Loucy (cell line): ENCODE measurements around the gene PTCD1.

Source experiments
- H2AFZ ChIP-seq: fragments of 200-600 bp; sonication (generic); 2 replicates; pipeline ENCODE4 v1.6.0; 2016; ENCODE audit warnings: antibody characterized with exemption, mild to moderate bottlenecking, low read length, moderate library complexity
- H3F3A ChIP-seq: fragments of 200-600 bp; 2 replicates; pipeline ENCODE4 v1.6.0; 2016; ENCODE audit warnings: antibody characterized with exemption, low read depth, mild to moderate bottlenecking
- H3K27me3 ChIP-seq: fragments of 200-600 bp; sonication (generic); 2 replicates; pipeline ENCODE4 v1.6.1; 2014; ENCODE audit warnings: low read length, mild to moderate bottlenecking; ENCODE audit not compliant: insufficient read depth, poor library complexity, severe bottlenecking
- H3K36me3 ChIP-seq: fragments of 200-600 bp; sonication (generic); 2 replicates; pipeline ENCODE4 v1.6.1; 2016; ENCODE audit warnings: low read length; ENCODE audit not compliant: insufficient read depth
- H3K4me1 ChIP-seq: fragments of 200-600 bp; sonication (generic); 2 replicates; pipeline ENCODE4 v1.5.1; 2014; ENCODE audit warnings: low read length, mild to moderate bottlenecking; ENCODE audit not compliant: insufficient read depth, poor library complexity, severe bottlenecking
- H3K4me2 ChIP-seq: fragments of 200-600 bp; sonication (generic); 2 replicates; pipeline ENCODE4 v1.6.0; 2014; ENCODE audit warnings: antibody characterized with exemption, low read length, low read depth, mild to moderate bottlenecking; ENCODE audit not compliant: poor library complexity, severe bottlenecking
- H3K4me3 ChIP-seq: fragments of 200-600 bp; sonication (generic); 2 replicates; pipeline ENCODE4 v1.5.1; 2014; ENCODE audit warnings: low read length, mild to moderate bottlenecking, mixed read lengths; ENCODE audit not compliant: poor library complexity, severe bottlenecking
- H3K79me2 ChIP-seq: fragments of 200-600 bp; sonication (generic); 2 replicates; pipeline ENCODE4 v1.6.1; 2014; ENCODE audit warnings: low read length; ENCODE audit not compliant: insufficient read depth
- H3K9ac ChIP-seq: fragments of 200-600 bp; sonication (generic); 2 replicates; pipeline ENCODE4 v1.6.0; 2014; ENCODE audit warnings: mild to moderate bottlenecking, low read depth, low read length, moderate library complexity; ENCODE audit not compliant: poor library complexity, severe bottlenecking
- H3K9me2 ChIP-seq: fragments of 200-600 bp; sonication (generic); replicated peaks from 2 replicates; pipeline ENCODE4 v1.6.1; 2016; ENCODE audit warnings: low read depth, low read length, mixed read lengths
- H3K9me3 ChIP-seq: fragments of 200-600 bp; sonication (generic); 2 replicates; pipeline ENCODE4 v1.6.1; 2014; ENCODE audit warnings: mild to moderate bottlenecking, antibody characterized with exemption, low read length, low read depth; ENCODE audit not compliant: insufficient read depth
- H4K20me1 ChIP-seq: fragments of 200-600 bp; sonication (generic); 2 replicates; pipeline ENCODE4 v1.6.0; 2014; ENCODE audit warnings: antibody characterized with exemption, low read length, mild to moderate bottlenecking; ENCODE audit not compliant: insufficient read depth, poor library complexity, severe bottlenecking
- CTCF ChIP-seq: fragments of 200-600 bp; sonication (generic); conservative IDR thresholded peaks from 2 replicates; pipeline ENCODE4 v1.5.1; 2014; ENCODE audit warnings: mild to moderate bottlenecking, antibody characterized with exemption, low read length
- EZH2phosphoT487 ChIP-seq: fragments of 200-600 bp; IDR thresholded peaks from 2 replicates; pipeline ENCODE4 v1.6.1; 2018; ENCODE audit warnings: antibody characterized with exemption, mild to moderate bottlenecking, moderate library complexity, borderline replicate concordance

Gene PTCD1

GRCh38 chr7:99455874-99456273, 17.3 kb upstream of the PTCD1 start:
- Histone ChIP-seq H4K20me1 (peaks cover 36% of the 10 kb centered on the region), H3K27me3 (no peaks in the 10 kb centered on the region), H3K9me3 (no peaks in the 10 kb centered on the region), H3K4me3 (no peak overlapping the region), H3F3A (no peaks in the 10 kb centered on the region), H3K36me3 (peaks cover 75% of the 10 kb centered on the region), H3K79me2 (peaks cover 36% of the 10 kb centered on the region), H3K9ac (no peak overlapping the region), H3K9me2 (no peaks in the 10 kb centered on the region), H2AFZ (no peak overlapping the region), H3K4me1 (peaks cover under 1% of the 10 kb centered on the region), H3K4me2 (no peak overlapping the region)
- no peak for TF ChIP-seq CTCF
- TF ChIP-seq EZH2phosphoT487 = no peak

GRCh38 chr7:99453105-99453504, 14.5 kb upstream of the PTCD1 start:
- no peaks in the 10 kb centered on the region for H3K9me3 ChIP-seq
- TF ChIP-seq EZH2phosphoT487 = no peak
- TF ChIP-seq CTCF = no peak
- peaks cover 12% of the 10 kb centered on the region for H4K20me1 ChIP-seq
- H3F3A ChIP-seq = no peaks in the 10 kb centered on the region
- peaks cover 9% of the 10 kb centered on the region; the same call in 1 of the 2 replicates for H3K79me2 ChIP-seq
- no peaks in the 10 kb centered on the region for H3K4me1 ChIP-seq
- H3K36me3 ChIP-seq = peaks cover 89% of the 10 kb centered on the region; the same call in 1 of the 2 replicates
- H3K4me2 ChIP-seq = no peak overlapping the region
- no peaks in the 10 kb centered on the region for H3K27me3 ChIP-seq
- no peak overlapping the region for H3K4me3 ChIP-seq
- H2AFZ ChIP-seq = no peak overlapping the region
- H3K9ac ChIP-seq = no peak overlapping the region
- H3K9me2 ChIP-seq = no peaks in the 10 kb centered on the region

- Histone ChIP-seq H3K9me2 (no peaks in the 10 kb centered on the region), H3K27me3 (no peaks in the 10 kb centered on the region), H3K9me3 (no peaks in the 10 kb centered on the region), H4K20me1 (peaks cover 6% of the 10 kb centered on the region), H3K9ac (no peak overlapping the region), H3K79me2 (peaks cover 3% of the 10 kb centered on the region; the same call in 1 of the 2 replicates), H3K36me3 (peaks cover 89% of the 10 kb centered on the region; the same call in 1 of the 2 replicates), H3K4me1 (no peaks in the 10 kb centered on the region), H3F3A (no peaks in the 10 kb centered on the region), H2AFZ (no peak overlapping the region), H3K4me2 (no peak overlapping the region), H3K4me3 (no peak overlapping the region)
- TF ChIP-seq EZH2phosphoT487 = no peak
- no peak for TF ChIP-seq CTCF
These were observed 13.9 kb upstream of the PTCD1 start for GRCh38 chr7:99452541-99452940.
